Stimulated activated naive CD8-positive, alpha-beta T cell treated with anti-CD3 and anti-CD28 coated beads, Interleukin-15, amount 100 ng/mL, for 72 hours (primary cell): ENCODE results near the gene C5orf46.

Experiments used
- ATAC-seq: fragments of 150-1000 bp; cut with Tn5 transposase; 2 replicates; pipeline ENCODE4 v1.10.0; 2021; ENCODE audit warnings: mild to moderate bottlenecking, moderate library complexity
- DNase-seq, 2 donors: peaks; one replicate each; pipeline ENCODE4 v3.0.0; 2021 to 2022
- H3K27ac Mint-ChIP-seq, 2 donors: one replicate each; pipeline ENCODE4 v1.8.0; 2022; ENCODE audit warnings: mild to moderate bottlenecking in 2 of 2, mixed read lengths in 2 of 2, moderate library complexity in 2 of 2
- H3K27me3 Mint-ChIP-seq: one replicate; pipeline ENCODE4 v1.8.0; 2022; ENCODE audit warnings: mixed read lengths
- H3K4me1 Mint-ChIP-seq: one replicate; pipeline ENCODE4 v1.8.0; 2022; ENCODE audit warnings: mild to moderate bottlenecking, mixed read lengths
- H3K4me3 Mint-ChIP-seq, 2 donors: one replicate each; pipeline ENCODE4 v1.8.0; 2022; ENCODE audit warnings: mild to moderate bottlenecking in 2 of 2, mixed read lengths in 2 of 2, moderate library complexity in 1 of 2
- H3K9me3 Mint-ChIP-seq, 2 donors: one replicate each; pipeline ENCODE4 v1.8.0; 2022; ENCODE audit warnings: mixed read lengths in 2 of 2

C5orf46 gene

GRCh38 chr5:147854894-147855773, 51.2 kb downstream of the C5orf46 start:
- Mint-ChIP-seq H3K4me3 (no peak overlapping the region), H3K27ac (no peak overlapping the region), H3K27me3 (peaks cover 8% of the 10 kb centered on the region), H3K4me1 (no peaks in the 10 kb centered on the region), H3K9me3 (no peaks in the 10 kb centered on the region)
- ATAC-seq, result no peak
- no peak for DNase-seq

- no peaks in the 10 kb centered on the region for H3K4me1 Mint-ChIP-seq
- no peak overlapping the region for H3K27ac Mint-ChIP-seq
- DNase-seq (no peak), ATAC-seq (no peak)
- H3K9me3 Mint-ChIP-seq, result no peaks in the 10 kb centered on the region
- H3K27me3 Mint-ChIP-seq, result peaks cover 8% of the 10 kb centered on the region
- H3K4me3 Mint-ChIP-seq, result no peak overlapping the region
These were observed 52.0 kb downstream of the C5orf46 start for GRCh38 chr5:147854331-147854730.

GRCh38 chr5:147853372-147853987, 52.9 kb downstream of the C5orf46 start:
- Mint-ChIP-seq H3K27ac (no peak overlapping the region), H3K4me3 (no peak overlapping the region), H3K27me3 (peaks cover 8% of the 10 kb centered on the region), H3K4me1 (no peaks in the 10 kb centered on the region), H3K9me3 (no peaks in the 10 kb centered on the region)
- ATAC-seq (no peak), DNase-seq (no peak)

GRCh38 chr5:147852365-147852764, 54.0 kb downstream of the C5orf46 start:
- H3K4me1 Mint-ChIP-seq, result no peaks in the 10 kb centered on the region
- no peak overlapping the region for H3K4me3 Mint-ChIP-seq
- peak; percentile 15 for ATAC-seq
- DNase-seq, result no peak
- no peak overlapping the region for H3K27ac Mint-ChIP-seq
- no peaks in the 10 kb centered on the region for H3K9me3 Mint-ChIP-seq
- peaks cover 8% of the 10 kb centered on the region for H3K27me3 Mint-ChIP-seq

GRCh38 chr5:147851578-147851977, 54.8 kb downstream of the C5orf46 start:
- Mint-ChIP-seq H3K4me3 (no peak overlapping the region), H3K4me1 (no peaks in the 10 kb centered on the region), H3K9me3 (no peaks in the 10 kb centered on the region), H3K27ac (no peak overlapping the region), H3K27me3 (peaks cover 8% of the 10 kb centered on the region)
- DNase-seq (no peak), ATAC-seq (no peak)

GRCh38 chr5:147849226-147849625, 57.1 kb downstream of the C5orf46 start:
- Mint-ChIP-seq H3K4me1 (no peaks in the 10 kb centered on the region), H3K9me3 (no peaks in the 10 kb centered on the region), H3K27ac (no peak overlapping the region), H3K27me3 (peaks cover 8% of the 10 kb centered on the region), H3K4me3 (no peak overlapping the region)
- DNase-seq, result no peak
- ATAC-seq, result no peak

GRCh38 chr5:147845618-147846017, 60.7 kb downstream of the C5orf46 start:
- Mint-ChIP-seq H3K9me3 (no peaks in the 10 kb centered on the region), H3K27me3 (peaks cover 8% of the 10 kb centered on the region), H3K4me3 (no peak overlapping the region), H3K27ac (no peak overlapping the region), H3K4me1 (no peaks in the 10 kb centered on the region)
- ATAC-seq (no peak), DNase-seq (no peak)

GRCh38 chr5:147844846-147845245, 61.5 kb downstream of the C5orf46 start:
- DNase-seq (no peak), ATAC-seq (no peak)
- H3K4me1 Mint-ChIP-seq, result no peaks in the 10 kb centered on the region
- H3K9me3 Mint-ChIP-seq, result no peaks in the 10 kb centered on the region
- H3K27ac Mint-ChIP-seq, result no peak overlapping the region
- H3K27me3 Mint-ChIP-seq, result peaks cover 8% of the 10 kb centered on the region
- no peak overlapping the region for H3K4me3 Mint-ChIP-seq

- no peak for DNase-seq
- H3K9me3 Mint-ChIP-seq, result no peaks in the 10 kb centered on the region
- no peaks in the 10 kb centered on the region for H3K4me1 Mint-ChIP-seq
- peaks cover 8% of the 10 kb centered on the region for H3K27me3 Mint-ChIP-seq
- no peak overlapping the region for H3K27ac Mint-ChIP-seq
- no peak overlapping the region for H3K4me3 Mint-ChIP-seq
- no peak for ATAC-seq
These were observed 63.5 kb downstream of the C5orf46 start for GRCh38 chr5:147842869-147843268.
